Central memory CD8-positive, alpha-beta T cell (primary cell): ENCODE data around the gene TLCD4.
A peak's percentile ranks its signal among the peaks of the same experiment; 100 is the strongest.

Experiments
- ATAC-seq: fragments of 150-1000 bp; cut with Tn5 transposase; replicated peaks from 2 replicates; pipeline ENCODE4 v1.10.0; 2022; ENCODE audit warnings: mild to moderate bottlenecking, moderate FRiP score, moderate number of reproducible peaks; ENCODE audit not compliant: poor library complexity, severe bottlenecking; ENCODE audit errors: extremely low read depth
- DNase-seq, 2 donors: peaks; one replicate each; pipeline ENCODE4 v3.0.0; 2021; ENCODE audit warnings: low spot score in 2 of 2
- H3K27ac Mint-ChIP-seq: one replicate; pipeline ENCODE4 v1.8.0; 2022; ENCODE audit warnings: low read depth, mild to moderate bottlenecking, moderate library complexity, mixed read lengths
- H3K27me3 Mint-ChIP-seq: one replicate; pipeline ENCODE4 v1.8.0; 2022; ENCODE audit warnings: mixed read lengths
- H3K36me3 Mint-ChIP-seq: one replicate; pipeline ENCODE4 v1.8.0; 2022; ENCODE audit warnings: mild to moderate bottlenecking, moderate library complexity, mixed read lengths; ENCODE audit not compliant: insufficient read depth
- H3K4me1 Mint-ChIP-seq: one replicate; pipeline ENCODE4 v1.8.0; 2022; ENCODE audit warnings: mixed read lengths
- H3K4me3 Mint-ChIP-seq: one replicate; pipeline ENCODE4 v1.8.0; 2022; ENCODE audit warnings: mild to moderate bottlenecking, moderate library complexity, mixed read lengths
- H3K9me3 Mint-ChIP-seq: one replicate; pipeline ENCODE4 v1.8.0; 2022; ENCODE audit warnings: mixed read lengths

The TLCD4 gene

GRCh38 chr1:95098196-95098595, 19.0 kb upstream of the TLCD4 start:
- Mint-ChIP-seq H3K4me1 (no peaks in the 10 kb centered on the region), H3K9me3 (no peaks in the 10 kb centered on the region), H3K27me3 (peaks cover 24% of the 10 kb centered on the region), H3K4me3 (no peak overlapping the region), H3K36me3 (no peaks in the 10 kb centered on the region), H3K27ac (no peak overlapping the region)
- DNase-seq (no peak), ATAC-seq (no peak)

DNA sequence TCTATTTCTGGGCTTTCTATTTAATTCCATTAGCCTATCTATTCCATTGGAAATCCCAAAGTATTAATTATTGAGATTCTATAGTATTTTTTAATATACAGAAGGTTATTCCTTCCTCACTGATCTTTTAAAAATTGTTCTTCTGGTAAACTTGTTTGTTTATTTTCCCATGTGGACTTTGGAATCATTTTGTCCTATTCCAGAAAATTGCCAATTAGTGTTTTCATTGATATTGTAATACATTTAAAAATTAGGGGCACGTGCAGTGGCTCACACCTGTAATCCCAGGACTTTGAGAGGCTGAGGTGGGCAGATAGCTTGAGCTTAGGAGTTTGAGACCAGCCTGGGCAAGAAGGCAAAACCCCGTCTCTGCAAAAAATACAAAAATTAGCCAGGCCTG, 8.4 kb upstream of the TLCD4 start:
- no peak for ATAC-seq
- Mint-ChIP-seq H3K9me3 (no peaks in the 10 kb centered on the region), H3K4me1 (no peaks in the 10 kb centered on the region), H3K27me3 (peaks cover 32% of the 10 kb centered on the region), H3K27ac (no peak overlapping the region), H3K36me3 (no peaks in the 10 kb centered on the region), H3K4me3 (no peak overlapping the region)
- no peak for DNase-seq

DNA sequence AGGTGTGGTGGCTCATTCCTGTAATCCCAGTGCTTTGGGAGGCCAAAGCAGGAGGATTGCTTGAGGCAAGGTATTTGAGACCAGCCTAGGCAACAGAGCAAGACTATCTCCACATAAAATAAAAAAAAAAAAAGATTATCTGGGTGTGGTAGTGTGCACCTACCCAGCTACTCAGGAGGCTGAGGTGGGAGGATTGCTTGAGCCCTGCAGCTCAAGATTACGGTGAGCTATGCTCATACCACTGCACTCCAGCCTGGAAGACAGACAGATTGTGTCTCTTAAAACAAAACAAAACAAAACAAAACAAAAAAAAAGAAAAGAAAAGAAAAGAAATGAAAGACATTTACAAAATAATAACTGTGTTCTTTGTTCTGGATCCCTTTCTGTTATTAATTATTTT, 6.1 kb upstream of the TLCD4 start:
- ATAC-seq (no peak), DNase-seq (no peak)
- Mint-ChIP-seq H3K4me3 (no peak overlapping the region), H3K9me3 (no peaks in the 10 kb centered on the region), H3K27me3 (peaks cover 42% of the 10 kb centered on the region), H3K4me1 (no peaks in the 10 kb centered on the region), H3K27ac (no peak overlapping the region), H3K36me3 (no peaks in the 10 kb centered on the region)

DNA sequence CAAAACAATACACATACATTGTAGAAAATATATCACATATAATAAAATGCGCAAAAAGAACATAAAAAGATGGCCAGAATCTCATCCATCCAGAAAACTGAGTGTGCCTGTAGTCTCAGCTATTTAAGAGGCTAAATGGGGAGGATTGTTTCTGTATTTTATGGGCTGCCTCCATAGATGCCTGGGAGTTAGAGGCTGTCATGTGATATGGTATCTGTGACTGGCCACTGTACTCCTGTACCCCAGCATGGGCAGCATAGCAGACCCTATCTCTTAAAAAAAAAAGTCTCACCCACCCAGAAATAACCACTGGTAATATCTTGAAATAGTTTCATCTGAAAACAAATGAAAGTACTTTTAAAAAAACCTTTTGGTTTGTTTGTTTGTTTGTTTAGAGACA, 3.5 kb upstream of the TLCD4 start:
- no peak overlapping the region for H3K4me3 Mint-ChIP-seq
- no peak for DNase-seq
- H3K27ac Mint-ChIP-seq: no peak overlapping the region
- H3K9me3 Mint-ChIP-seq: no peaks in the 10 kb centered on the region
- H3K36me3 Mint-ChIP-seq: peaks cover 1% of the 10 kb centered on the region
- peaks cover 4% of the 10 kb centered on the region for H3K4me1 Mint-ChIP-seq
- peaks cover 45% of the 10 kb centered on the region for H3K27me3 Mint-ChIP-seq
- no peak for ATAC-seq

GRCh38 chr1:95115708-95116137, 1.4 kb upstream of the TLCD4 start:
- H3K27me3 Mint-ChIP-seq: peaks cover 65% of the 10 kb centered on the region
- ATAC-seq: no peak
- H3K4me3 Mint-ChIP-seq: no peak overlapping the region

DNA sequence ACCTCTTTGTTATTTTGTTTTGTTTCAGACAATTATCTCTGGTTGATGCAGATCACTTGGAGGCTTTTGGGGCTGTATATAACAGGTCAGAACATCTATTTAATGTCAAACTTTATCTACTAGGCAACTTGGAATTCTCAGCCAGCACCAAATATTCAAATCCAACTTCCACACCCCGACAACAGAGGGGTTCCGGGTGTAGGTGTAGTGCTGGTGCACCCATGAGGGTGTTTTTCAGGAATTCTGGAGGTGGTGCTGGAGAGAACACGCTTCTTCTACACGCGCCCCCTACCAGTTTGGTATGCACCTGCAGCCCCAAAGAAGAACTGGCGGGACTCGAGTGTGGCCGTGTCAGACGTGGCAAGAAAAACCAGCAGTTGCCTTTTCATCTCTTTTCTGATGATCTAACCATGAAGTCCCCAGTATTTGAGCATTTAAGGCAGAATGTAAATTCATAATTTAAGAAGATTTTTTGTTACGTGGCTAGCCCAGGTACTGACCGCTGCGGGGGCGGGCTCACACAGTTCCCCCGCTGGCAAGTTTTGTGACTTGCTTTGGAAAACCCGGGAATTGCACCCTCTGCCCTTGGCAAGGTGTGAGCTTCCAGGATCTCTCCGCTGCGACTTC, 462 bp upstream of the TLCD4 start:
- Mint-ChIP-seq H3K27ac (no peak overlapping the region), H3K4me3 (peak overlapping the region; percentile 77), H3K36me3 (peaks cover 1% of the 10 kb centered on the region), H3K9me3 (no peaks in the 10 kb centered on the region), H3K4me1 (peaks cover 4% of the 10 kb centered on the region), H3K27me3 (peaks cover 63% of the 10 kb centered on the region)
- DNase-seq (no peak), ATAC-seq (peak; percentile 66)

More at GRCh38 chr1:95115708-95116137, 1.4 kb upstream of the TLCD4 start:
- Mint-ChIP-seq H3K4me1 (peaks cover 4% of the 10 kb centered on the region), H3K9me3 (no peaks in the 10 kb centered on the region), H3K36me3 (peaks cover 1% of the 10 kb centered on the region), H3K27ac (no peak overlapping the region)
- DNase-seq: no peak

DNA sequence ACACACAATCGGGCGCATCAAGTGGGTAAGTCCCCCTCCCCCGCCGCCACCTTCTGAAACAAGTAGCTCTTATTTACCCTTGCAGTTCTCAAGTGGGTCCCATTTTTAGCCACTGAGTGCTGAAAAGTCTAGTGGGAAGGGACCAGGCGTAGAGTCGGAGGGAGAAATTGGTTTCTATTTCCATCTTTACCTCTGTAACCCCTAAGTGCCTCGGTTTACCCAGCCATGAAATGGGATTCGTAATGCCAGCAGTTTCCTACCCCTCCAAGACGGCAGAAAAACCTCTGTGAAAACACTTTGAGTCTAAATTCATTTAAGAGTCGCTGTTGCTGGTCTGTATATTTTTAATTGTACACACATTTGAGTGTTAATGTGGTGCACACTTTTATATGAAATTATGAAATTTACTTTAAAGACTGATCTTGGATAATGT, 928 bp downstream of the TLCD4 start:
- Mint-ChIP-seq H3K36me3 (peaks cover 1% of the 10 kb centered on the region), H3K9me3 (no peaks in the 10 kb centered on the region), H3K4me1 (peaks cover 4% of the 10 kb centered on the region), H3K4me3 (peak overlapping the region; percentile 70), H3K27me3 (peaks cover 67% of the 10 kb centered on the region), H3K27ac (no peak overlapping the region)
- no peak for ATAC-seq
- DNase-seq: no peak

- Mint-ChIP-seq H3K27ac (no peak overlapping the region), H3K36me3 (peaks cover 1% of the 10 kb centered on the region), H3K27me3 (peaks cover 74% of the 10 kb centered on the region), H3K4me1 (peaks cover 4% of the 10 kb centered on the region), H3K4me3 (peak overlapping the region; percentile 6), H3K9me3 (no peaks in the 10 kb centered on the region)
- DNase-seq (no peak), ATAC-seq (no peak)
Observed at GRCh38 chr1:95118710-95119109, 1.6 kb downstream of the TLCD4 start.

DNA sequence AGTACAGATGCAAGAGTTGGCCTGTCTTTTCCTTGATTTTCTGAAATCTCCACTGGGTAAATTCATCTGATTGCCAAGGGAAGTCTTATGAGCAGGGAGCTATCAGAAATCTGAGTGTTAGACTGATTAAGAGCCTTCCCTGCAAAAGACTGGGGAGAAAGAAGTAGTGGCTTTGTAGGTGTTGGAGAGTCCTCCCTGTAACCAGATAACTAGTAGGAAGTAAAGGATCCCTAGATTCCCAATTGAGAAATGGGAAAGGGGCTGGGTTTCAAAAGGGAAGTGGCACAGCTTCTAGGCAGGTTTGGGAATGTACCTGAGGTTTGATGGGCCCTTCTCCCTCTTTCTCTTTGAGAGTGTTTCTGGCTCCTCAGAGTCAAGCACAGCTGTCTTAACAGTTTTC, 2.1 kb downstream of the TLCD4 start:
- DNase-seq: no peak
- Mint-ChIP-seq H3K27me3 (peaks cover 79% of the 10 kb centered on the region), H3K4me3 (peak overlapping the region; percentile 6), H3K36me3 (peaks cover 1% of the 10 kb centered on the region), H3K27ac (no peak overlapping the region), H3K9me3 (no peaks in the 10 kb centered on the region), H3K4me1 (peaks cover 4% of the 10 kb centered on the region)
- ATAC-seq: no peak

DNA sequence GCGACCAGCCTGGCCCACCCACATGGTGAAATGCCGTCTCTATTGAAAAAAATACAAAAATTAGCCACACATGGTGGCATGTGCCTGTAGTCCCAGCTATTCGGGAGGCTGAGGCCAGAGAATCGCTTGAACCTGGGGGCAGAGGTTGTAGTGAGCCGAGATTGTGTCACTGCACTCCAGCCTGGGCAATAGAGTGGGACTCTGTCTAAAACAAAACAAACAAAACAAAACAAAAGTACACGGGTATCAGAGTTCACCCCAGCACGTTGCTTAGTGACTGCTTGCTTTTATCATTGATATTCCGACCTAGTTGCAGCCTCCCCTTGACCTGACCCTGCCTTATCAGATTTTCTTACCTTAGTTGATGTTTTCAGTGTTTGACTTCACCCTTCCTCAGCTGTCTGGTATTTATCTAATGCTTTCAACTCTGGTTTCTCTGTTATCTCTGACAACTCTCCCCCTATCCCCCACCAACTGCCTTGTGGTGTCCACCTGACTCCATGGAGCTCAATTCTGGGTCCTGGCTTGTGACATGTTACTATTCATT, 5.1 kb downstream of the TLCD4 start:
- H3K27ac Mint-ChIP-seq: no peak overlapping the region
- H3K27me3 Mint-ChIP-seq: peaks cover 74% of the 10 kb centered on the region
- no peak overlapping the region for H3K4me3 Mint-ChIP-seq
- ATAC-seq (no peak), DNase-seq (no peak)
- H3K36me3 Mint-ChIP-seq: peaks cover 1% of the 10 kb centered on the region
- H3K9me3 Mint-ChIP-seq: no peaks in the 10 kb centered on the region
- peaks cover 4% of the 10 kb centered on the region for H3K4me1 Mint-ChIP-seq

- no peak for ATAC-seq
- no peak overlapping the region for H3K4me3 Mint-ChIP-seq
- H3K4me1 Mint-ChIP-seq: no peaks in the 10 kb centered on the region
- H3K27ac Mint-ChIP-seq: no peak overlapping the region
- H3K9me3 Mint-ChIP-seq: no peaks in the 10 kb centered on the region
- DNase-seq: no peak
- H3K36me3 Mint-ChIP-seq: no peaks in the 10 kb centered on the region
- H3K27me3 Mint-ChIP-seq: peaks cover 59% of the 10 kb centered on the region
Observed at GRCh38 chr1:95124342-95124741, 7.2 kb downstream of the TLCD4 start.

DNA sequence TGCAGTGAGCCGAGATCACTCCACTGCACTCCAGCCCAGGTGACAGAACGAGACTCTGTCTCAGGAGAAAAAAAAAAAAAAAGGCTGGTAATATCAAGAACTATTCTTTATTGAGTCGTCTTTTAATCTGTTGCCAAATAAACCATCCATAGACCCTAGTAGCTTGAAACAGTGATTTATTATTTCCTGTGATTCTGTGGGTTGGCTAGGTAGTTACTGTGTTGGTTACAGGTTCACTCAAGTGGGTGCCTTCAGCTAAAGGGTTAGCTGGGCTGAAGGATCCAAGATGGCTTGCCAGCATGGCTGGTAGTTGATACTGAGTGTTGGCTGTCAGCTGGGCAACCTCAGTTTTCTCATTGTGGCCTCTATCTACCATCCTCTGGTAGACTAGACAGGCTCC, 9.2 kb downstream of the TLCD4 start:
- peaks cover 47% of the 10 kb centered on the region for H3K27me3 Mint-ChIP-seq
- H3K9me3 Mint-ChIP-seq: no peaks in the 10 kb centered on the region
- H3K4me1 Mint-ChIP-seq: no peaks in the 10 kb centered on the region
- H3K4me3 Mint-ChIP-seq: no peak overlapping the region
- H3K36me3 Mint-ChIP-seq: no peaks in the 10 kb centered on the region
- no peak overlapping the region for H3K27ac Mint-ChIP-seq
- no peak for ATAC-seq
- DNase-seq: no peak

DNA sequence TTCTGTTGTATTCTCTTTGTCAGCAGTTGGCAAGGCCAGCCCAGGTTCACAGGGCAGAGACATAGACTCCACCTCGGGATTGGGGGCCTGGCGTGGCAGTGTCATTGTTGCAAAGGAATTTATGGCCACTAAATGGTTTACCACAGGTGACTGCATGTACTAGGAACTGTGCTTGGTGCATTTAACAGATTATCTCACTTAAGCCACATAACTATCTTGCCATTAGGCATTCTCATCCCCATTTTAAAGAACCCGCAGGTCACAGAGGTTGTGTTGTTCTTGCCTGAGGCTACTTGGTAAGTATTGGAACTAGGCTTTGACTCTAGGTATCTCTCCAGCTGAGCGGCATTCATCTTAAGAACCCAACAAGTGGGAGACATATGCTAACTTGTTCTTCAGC, 9.7 kb downstream of the TLCD4 start:
- no peak overlapping the region for H3K4me3 Mint-ChIP-seq
- no peak for DNase-seq
- H3K36me3 Mint-ChIP-seq: no peaks in the 10 kb centered on the region
- H3K9me3 Mint-ChIP-seq: no peaks in the 10 kb centered on the region
- peaks cover 49% of the 10 kb centered on the region for H3K27me3 Mint-ChIP-seq
- no peak overlapping the region for H3K27ac Mint-ChIP-seq
- H3K4me1 Mint-ChIP-seq: no peaks in the 10 kb centered on the region
- ATAC-seq: no peak
